ENCODE data around the gene CTPS1.

CTPS1 gene

DNA sequence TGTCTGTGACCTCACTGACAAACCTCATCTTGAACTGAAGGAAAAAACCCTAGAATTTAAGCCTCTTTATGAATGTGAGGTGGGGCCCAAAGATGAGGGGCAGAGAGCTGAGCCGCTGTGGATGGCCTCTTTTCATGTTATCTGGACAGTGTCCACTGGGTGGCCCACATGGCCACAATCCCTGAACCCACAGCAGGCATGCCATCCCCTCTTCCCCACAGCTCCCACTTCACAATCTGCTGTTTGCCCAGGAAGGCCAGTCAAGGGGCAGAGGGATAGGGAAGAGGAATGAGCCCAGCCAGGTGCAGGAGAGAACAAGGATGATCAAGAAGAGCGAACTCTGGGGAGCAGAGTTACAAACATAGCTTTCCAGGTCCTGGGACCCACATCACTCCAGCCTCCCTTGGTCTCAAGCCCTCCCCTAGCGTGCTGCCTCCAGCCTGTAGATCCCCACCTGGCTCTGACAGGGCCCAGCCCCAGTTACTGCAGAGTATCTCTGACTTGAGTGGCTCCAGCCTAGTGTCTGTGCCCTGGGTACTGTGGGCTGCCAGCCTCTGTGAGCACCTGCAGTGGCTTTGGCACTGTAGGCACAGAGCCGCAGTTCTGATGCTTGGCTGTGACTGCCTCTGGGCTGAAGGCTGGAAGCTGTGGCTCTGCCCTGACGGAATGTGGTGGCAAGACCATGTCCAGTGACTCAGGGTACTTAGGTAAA, 43.9 kb downstream of the CTPS1 start:
- DNase-seq (ENCODE audit: low read depth), result no peak

DNA sequence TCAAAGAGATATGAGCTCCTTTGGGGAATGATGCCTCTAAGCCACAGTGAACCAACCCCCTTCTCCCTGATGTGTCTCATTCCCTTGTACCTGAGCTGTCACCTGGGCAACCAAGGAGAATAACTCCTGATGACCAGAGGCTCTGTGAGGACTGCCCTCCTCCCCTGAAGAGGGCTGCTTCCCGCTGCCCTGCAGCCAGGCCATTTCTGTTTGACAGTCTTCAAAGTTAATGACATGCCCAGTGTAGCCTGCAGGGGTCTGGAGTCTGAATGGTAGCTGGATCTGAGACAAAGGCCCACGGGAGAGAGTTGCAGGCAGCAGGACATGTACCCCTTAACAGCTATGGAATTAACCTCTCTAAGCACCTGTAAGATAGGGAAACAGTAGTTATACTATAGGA, 45.5 kb downstream of the CTPS1 start:
- DNase-seq (ENCODE audit: low read depth), result no peak

DNA sequence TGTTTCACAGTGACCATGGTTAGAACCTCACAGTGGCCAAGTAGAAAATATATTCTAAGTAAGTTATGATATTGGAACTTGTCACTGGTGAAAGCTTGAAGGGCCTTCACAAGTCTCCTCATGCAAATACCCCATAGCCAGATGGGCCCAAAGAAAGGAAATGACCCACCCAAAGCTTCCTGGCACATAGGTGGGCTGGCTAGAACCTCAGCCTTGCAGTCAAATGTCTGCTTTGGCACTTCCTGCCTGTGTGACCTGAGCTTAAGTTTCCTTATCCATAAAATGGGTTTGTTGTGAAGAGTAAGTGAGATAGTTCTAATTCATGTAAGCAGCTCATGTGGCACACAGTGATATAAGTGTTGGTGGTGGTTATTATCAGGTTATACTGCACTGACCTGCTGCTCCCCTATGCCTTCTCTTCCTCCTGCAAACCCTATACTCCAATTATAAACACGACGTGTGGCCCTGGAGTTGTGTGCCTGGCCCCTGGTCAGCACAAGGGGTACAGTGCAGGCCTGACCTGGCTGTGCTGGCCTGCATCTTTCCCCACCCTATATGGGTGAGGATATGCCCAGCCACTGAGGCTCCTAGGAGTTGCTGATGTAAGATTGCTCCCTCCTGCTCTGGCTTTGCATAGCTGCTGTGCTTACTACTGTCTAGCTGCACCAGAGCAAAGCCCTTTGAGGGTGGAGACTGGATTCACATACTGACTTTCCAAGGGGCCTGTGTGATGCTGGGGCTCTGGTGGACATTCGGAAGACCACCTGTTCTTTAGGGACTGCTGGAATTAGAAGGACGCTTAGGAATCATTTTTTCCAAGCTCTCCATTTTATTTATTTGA, 46.7 kb downstream of the CTPS1 start:
- DNase-seq (ENCODE audit: low read depth), result no peak

DNA sequence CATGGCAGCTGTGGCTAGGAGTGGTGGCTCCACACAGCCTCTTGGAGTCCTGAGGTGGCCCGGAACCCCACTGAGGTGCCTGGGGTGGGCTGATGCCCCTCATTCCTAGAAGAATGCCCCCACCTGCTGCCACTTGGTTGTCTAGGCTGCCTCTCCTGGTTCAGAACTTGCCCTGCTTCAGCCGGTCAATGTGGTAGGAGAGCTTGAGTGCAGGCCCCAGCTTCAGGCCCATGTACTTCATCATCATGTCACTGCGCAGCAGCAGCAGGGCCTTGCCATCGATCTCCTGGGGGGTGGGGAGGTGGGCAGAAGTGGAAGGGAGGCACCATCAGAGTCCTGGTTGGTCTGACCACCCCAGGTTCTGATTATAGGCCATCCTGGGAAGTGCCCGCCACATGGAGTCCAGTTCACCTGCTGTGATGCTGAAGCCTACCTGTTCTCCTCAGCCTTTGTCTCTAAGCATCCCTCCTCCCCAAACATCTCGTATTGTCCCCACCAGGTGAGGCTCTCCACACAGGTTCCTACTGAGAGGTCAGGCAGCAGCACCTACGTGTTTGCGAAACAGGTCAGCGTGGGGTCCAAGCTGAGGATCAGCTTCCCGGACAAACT, 48.6 kb downstream of the CTPS1 start:
- no peak for DNase-seq (ENCODE audit: low read depth)

DNA sequence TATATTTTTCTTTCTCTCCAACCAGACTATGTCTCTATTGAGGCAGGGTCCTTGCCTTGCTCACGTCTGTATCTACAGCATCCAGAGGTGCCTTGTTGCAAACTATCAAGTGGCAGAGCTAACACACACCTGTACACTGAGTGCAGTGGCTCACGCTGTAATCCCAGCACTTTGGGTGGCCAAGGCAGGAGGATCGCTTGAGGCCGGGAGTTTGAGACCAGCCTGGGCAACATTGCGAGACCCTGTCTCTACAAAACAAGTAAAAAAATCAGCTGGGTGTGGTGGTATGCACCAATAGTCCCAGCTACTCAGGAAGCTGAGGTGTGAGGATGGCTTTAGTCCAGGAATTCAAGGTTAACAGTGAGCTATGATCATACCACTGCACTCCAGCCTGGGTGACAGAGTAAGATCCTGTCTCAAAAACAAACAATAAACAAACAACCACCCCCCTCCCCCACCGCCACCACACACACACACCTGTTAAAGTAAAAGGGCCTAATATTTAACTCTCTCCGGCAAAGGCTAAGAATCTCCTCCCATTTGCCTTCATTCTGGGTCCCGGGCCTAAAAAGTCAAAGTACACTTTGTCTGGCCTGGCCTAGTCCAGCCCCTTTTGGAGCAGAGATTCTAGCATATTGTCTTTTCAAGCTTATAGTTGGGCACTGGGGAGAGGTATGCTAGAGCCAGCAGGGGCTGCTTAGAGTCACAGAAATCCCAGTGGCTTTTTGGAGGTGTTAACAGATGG, 51.5 kb downstream of the CTPS1 start:
- DNase-seq (ENCODE audit: low read depth), result no peak

DNA sequence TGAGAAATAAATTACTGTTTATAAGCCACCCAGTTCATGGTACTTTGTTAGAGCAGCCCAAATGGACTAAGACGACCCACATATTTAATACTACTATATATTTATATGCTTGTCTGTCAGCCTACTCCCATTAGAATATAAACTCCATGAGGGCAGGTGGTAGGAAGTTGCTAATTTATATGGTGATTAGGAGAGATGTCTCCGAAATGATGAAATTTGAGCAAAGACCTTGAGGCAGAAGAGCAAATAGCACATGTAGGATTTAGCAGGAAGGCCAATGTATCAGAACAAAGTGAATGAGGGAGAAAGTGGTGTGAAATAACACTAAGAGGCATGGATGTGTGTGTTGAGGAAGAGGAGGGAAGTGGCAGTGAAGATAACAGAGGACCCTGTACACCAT, 52.7 kb downstream of the CTPS1 start:
- DNase-seq (ENCODE audit: low read depth), result no peak

DNA sequence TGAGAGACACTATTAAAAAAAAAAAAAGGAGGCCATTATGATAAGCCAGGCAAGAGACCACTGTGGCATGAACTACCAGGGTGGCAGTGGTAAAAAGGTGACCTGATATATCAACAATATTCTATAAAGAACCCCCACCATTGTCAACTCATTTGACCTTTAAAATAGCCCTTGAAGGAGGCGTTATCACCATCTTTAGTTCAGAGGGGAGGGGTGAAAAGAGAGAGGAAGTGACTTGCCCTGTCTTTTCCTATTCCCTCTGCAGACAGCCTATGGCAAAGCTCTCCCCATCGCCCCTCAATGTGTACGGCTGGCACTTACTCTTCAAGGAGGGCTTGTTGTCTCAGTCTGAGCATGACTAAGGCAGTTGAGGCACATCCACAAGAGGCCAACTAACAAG, 53.8 kb downstream of the CTPS1 start:
- no peak for DNase-seq (ENCODE audit: low read depth)

DNA sequence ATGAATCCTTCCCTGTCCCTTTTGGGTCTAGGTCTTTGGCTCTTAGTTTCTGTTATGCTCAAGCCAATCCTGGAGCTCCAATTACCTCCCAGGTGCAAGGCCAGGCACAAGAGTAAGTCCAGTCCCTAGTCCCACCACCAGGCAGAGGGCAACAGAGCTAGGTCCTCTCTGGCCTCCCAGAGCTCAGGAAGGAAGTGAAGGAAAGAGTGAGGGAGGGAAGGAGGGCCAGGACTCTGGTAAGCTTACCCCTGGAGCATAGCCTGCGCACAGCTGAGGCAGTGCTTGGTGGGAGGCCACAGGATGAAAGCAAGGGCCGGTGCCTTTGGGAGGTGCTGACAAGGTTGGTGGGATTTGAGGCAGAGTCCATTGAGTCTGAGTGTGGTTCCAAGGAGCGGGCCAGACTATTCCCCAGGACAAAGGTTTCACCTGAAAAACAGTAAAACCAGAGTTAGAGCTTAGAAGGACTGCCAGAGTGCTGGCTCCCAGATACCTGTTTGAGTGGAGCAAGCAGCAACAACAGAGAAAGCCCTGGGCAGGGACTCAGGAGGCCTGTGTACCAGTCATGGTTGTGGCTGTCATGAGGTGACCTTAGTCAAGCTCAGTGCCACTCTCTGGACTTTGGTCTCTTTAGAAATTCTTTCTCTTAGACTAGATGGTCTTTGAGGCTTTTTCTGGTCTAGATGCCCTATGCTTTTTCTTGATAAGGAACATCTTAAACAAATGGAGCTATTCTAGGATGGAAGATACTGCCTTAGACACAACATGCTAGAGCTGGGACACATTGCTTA, 57.8 kb downstream of the CTPS1 start:
- no peak for DNase-seq (ENCODE audit: low read depth)

DNA sequence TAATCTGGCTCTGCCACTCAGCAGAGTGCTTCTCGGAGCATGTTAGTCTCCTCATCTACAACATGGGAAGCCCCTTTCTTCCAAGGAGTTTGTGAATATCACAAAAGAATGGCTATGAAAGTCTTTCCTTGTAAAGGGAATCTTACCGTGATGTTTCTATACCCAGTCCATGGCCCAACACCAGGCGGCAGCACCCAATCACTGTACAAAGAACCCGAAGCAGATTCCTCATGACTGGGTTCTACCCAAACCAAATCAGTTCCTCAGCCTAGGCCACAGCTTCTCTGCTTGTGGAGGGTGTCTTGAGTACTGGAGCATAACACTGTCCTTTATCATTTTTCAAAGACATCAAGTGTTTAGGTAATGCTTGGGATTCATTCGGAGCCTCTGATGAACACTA, 58.6 kb downstream of the CTPS1 start:
- DNase-seq (ENCODE audit: low read depth), result no peak

DNA sequence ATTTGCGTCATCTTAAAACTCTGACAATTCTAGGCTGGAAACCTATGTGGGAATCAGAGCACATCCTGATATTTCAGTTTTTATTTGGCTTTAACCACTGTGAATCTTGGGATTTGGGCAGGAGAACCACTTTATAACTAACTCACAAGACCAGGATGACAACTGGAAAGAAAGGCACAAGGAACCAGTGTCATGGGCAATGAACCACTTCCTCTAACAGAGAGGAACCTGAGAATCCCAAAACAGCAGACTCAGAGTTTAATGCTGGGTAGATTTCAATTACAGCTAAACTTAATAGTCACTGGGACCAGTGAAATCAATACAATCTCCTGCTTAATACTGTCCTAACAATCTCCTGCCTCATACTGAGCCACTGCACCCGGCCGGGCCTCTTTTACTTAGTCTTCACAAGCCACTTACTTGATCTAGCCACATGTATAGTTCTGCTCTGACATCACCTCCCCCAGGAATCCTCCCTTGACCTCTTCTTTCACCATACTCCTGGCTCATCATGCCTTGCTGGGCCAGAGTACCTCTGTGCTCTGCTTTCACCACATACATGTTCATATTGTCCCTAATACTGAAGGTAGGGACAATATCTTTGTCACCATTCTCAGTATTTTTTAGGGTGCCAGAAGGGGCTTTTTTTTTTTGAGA, 62.2 kb downstream of the CTPS1 start:
- no peak for DNase-seq (ENCODE audit: low read depth)

DNA sequence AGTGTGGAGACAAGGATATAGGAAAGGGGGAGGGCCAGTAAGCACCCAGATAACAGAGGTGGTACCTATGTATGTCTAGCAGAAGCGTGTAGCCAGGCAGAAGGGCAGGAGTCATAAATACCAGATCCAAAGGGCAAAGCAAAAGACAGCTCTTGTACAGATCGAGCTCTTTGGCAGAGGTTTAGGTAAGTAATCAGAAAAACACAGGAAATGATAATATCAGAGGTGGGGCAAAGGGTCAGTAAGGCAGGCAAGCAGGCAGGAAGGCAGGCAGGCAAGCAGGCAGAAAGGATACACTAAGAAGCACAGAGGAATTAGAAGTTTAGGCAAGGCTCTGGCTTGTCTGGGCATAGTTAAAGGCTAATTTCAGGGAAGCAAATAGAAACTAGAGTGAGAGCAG, 64.7 kb downstream of the CTPS1 start:
- no peak for DNase-seq (ENCODE audit: low read depth)

DNA sequence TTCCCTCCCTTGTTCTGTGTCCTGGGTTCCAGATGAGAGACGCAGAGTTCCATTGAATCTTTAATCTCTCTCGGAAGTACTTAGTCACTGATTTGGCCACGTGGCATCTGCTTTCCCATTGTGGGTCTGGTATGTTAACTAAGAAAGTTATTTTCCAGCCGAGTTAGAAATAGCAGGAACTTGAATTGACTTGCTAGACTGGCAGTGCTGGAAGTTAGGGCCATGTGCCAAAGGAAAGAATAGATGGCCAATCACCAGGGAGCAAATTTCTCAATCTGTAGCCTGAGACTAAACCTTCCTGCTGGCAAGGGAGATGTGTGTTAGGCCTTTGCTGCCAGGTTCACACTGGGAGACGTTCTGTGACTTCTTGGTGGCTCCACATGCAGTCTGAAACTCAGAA, 66.2 kb downstream of the CTPS1 start:
- no peak for DNase-seq (ENCODE audit: low read depth)

DNA sequence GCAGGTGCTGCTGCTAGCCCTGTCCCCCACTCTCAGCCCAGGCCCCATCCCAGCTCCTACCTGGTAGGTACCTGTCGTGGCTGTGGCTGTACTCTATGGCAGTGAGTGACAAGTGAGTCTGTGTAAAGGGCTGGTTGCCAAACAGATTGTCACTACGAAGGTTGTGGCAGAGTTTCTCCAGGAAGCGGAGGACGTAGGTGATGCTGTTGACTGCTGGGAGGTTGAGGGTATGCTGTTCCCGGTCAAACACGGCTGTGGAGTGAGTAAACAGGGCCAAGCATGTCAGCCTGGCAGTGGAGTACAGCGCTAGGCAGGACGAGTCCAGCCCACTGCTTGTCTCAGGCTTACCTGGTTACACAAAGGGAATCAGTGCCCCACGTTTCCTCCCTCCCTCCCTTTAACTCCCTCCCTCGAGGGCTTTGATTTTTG, 66.9 kb downstream of the CTPS1 start:
- no peak for DNase-seq (ENCODE audit: low read depth)

DNA sequence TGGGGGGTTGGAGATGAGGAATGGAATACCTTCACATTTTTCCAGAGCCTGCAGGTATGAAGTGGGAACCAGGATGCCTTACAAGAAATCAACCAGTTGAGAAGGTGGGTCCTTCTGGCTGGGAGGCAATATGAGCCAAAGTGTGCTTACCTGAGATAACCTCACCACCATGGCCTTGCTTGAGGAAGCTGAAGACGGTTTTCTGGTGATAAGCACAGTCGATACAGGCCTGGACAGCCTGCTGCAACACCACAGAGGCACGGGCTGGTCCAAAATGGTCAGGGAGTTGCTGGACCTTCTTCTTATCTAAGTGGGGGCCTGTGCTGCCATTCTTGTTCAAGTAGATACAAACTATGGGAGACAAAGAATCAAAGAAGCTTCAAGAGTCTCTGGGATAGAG, 69.0 kb downstream of the CTPS1 start:
- no peak for DNase-seq (ENCODE audit: low read depth)

DNA sequence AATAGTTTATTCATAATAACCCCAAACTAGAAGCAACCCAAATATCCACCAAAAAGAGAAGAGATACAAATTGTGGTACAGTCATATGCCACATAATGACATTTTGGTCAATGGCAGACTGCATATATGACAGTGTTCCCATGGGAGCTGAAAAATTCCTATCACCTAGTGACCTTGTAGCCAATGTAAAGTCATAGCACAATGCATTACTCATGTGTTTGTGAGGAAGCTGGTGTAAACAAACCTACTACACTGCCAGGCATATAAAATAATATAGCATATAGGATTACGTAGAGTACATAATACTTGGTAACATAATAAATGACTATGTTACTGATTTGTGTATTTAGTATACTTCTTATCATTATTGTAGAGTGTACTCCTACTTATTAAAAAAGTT, 71.5 kb downstream of the CTPS1 start:
- no peak for DNase-seq (ENCODE audit: low read depth)

DNA sequence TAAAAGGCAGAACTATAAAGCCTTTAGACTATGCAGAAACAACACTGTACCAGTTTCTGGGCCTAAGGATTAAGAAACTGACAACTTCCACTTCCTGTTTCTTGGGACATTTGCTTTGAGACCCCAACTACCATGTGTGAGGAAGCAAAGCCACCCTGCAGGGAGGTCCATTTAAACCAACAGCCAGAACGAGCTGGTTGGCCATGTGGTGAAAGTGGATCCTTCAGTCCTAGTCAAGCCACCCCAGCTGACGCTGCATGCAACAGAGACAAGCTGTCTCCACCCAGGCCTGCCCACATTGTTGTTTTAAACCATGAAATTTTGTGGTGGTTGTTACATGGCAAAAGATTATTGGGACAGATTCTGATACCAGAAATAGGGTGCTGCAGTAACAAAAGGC, 73.8 kb downstream of the CTPS1 start:
- no peak for DNase-seq (ENCODE audit: low read depth)

DNA sequence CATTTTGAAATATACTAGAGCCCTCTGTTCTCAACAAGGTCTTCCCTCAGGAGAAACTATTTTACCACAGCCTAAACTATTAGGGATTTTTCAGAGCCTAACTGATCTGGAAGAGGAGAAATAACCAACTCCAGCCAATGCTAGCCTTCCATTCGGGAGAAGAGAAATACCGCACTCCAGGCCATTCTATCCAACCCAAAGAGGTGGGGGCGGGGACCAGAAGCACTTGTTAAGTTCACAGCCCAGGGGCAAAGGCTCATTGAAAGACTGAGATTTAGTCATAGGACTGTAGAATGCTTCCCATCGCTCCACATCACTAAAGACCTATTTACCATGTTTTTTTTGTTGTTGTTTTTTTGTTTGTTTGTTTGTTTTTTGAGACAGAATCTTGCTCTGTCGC, 77.4 kb downstream of the CTPS1 start:
- DNase-seq (ENCODE audit: low read depth), result no peak
